Natural killer cell treated with Interleukin-12 subunit alpha and Interleukin-12 subunit beta and Interleukin-15 and Interleukin-18, amount 100 ng/mL, for 72 hours (primary cell): ENCODE measurements around the gene PAX3. TPM values are rescaled to one million over a fixed set of nuclear protein-coding genes. Genes with fewer than 3 reads are reported as not detected.

Source experiments
- ATAC-seq, 2 donors: fragments of 150-1000 bp; cut with Tn5 transposase in 1 of 2; sonication (Bioruptor Pico), chemical (Tn5 transposase) in 1 of 2; 2 replicates each; pipeline ENCODE4 v1.10.0; 2021
- DNase-seq: peaks from one replicate; pipeline ENCODE4 v3.0.0; 2022; ENCODE audit warnings: low spot score
- H3K27ac Mint-ChIP-seq, 2 donors: 1 replicate in 1 of 2; 2 replicates in 1 of 2; pipeline ENCODE4 v1.8.0; 2022; ENCODE audit warnings: mixed read lengths in 2 of 2, mild to moderate bottlenecking in 1 of 2, moderate library complexity in 1 of 2
- H3K27me3 Mint-ChIP-seq, 2 donors: 1 replicate in 1 of 2; 2 replicates in 1 of 2; pipeline ENCODE4 v1.8.0; 2022; ENCODE audit warnings: mixed read lengths in 2 of 2
- H3K36me3 Mint-ChIP-seq: one replicate; pipeline ENCODE4 v1.8.0; 2022; ENCODE audit warnings: mixed read lengths
- H3K4me1 Mint-ChIP-seq, 2 donors: 1 replicate in 1 of 2; 2 replicates in 1 of 2; pipeline ENCODE4 v1.8.0; 2022; ENCODE audit warnings: low read depth in 2 of 2, mixed read lengths in 2 of 2, mild to moderate bottlenecking in 1 of 2
- H3K4me3 Mint-ChIP-seq: one replicate; pipeline ENCODE4 v1.8.0; 2022; ENCODE audit warnings: mixed read lengths
- H3K9me3 Mint-ChIP-seq: 2 replicates; pipeline ENCODE4 v1.8.0; 2022; ENCODE audit warnings: mixed read lengths
- total RNA-seq, 2 donors: library from RNA; stranded (reverse); gene quantifications; one replicate each; pipeline ENCODE4 v1.2.3, GENCODE V29; 2022

The PAX3 gene
- total RNA-seq, 2 donors from 2014 or later: not detected

DNA sequence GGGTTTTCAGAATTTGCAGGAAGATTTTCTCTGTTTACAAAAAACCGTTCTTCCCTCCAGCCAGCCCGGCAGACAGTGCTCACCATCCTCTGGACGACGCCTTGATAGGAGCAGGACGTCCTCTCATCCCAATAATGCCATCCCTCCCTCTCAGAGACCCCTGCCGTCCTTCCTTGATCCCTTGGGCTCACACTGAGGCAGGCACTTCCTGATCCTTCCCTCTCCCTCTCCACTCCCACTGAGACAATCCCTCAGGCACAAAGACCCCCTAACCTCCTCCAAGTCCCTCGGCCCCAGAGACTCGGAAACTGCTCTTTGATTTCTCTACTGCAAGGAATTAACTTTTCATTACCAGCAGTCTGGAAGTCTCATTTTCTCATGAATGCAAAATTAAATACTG is 42.5 kb downstream of the PAX3 start:
- peaks cover 0 to 9% of the 10 kb centered on the region in 2 donors for H3K27me3 Mint-ChIP-seq
- no peaks in the 10 kb centered on the region for H3K9me3 Mint-ChIP-seq
- H3K4me1 Mint-ChIP-seq: no peaks in the 10 kb centered on the region
- H3K27ac Mint-ChIP-seq: no peak overlapping the region
- no peak overlapping the region for H3K4me3 Mint-ChIP-seq
- no peaks in the 10 kb centered on the region for H3K36me3 Mint-ChIP-seq
- ATAC-seq (no peak), DNase-seq (no peak)

DNA sequence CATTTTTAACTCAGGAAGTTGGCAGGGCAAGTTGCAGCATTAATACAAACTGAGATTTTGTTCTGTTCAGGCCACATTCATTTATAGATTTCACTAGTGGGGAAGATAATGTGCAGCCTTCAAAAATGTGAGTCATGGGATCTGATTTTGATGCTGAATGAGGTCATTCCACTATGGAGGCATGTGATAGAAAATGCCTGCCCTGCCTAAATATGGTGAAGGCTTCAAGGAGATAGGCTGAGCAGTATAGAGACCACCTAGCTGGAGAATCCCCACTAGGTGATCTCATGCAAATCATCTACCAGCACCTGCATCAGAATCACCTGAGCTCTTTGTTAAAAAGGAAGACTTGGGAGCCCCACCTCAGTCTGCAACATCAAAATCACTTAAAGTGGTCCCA is 43.7 kb downstream of the PAX3 start:
- no peaks in the 10 kb centered on the region for H3K36me3 Mint-ChIP-seq
- peaks cover 0 to 9% of the 10 kb centered on the region in 2 donors for H3K27me3 Mint-ChIP-seq
- ATAC-seq (no peak), DNase-seq (no peak)
- H3K4me1 Mint-ChIP-seq: no peaks in the 10 kb centered on the region
- H3K4me3 Mint-ChIP-seq: no peak overlapping the region
- no peaks in the 10 kb centered on the region for H3K9me3 Mint-ChIP-seq
- H3K27ac Mint-ChIP-seq: no peak overlapping the region

DNA sequence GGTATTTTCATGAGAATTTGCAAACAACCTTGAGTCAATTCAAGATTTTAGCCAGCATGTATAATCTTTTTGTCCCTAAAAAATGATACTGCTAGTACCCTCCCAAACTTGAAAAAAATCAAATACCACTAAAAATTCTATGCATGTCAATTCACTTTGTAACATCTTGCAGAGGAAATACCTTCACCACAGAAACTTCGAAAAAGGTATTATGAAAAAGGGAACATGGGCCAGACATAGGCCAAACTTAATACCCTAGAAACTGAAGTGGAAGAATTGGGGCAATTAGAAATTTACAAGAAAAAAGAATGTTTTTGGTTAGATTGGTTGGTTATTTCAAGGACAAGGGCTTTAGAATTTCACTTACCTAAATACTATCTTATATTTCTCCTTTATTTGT is 48.5 kb downstream of the PAX3 start:
- H3K27ac Mint-ChIP-seq: no peak overlapping the region
- no peaks in the 10 kb centered on the region for H3K36me3 Mint-ChIP-seq
- ATAC-seq (no peak), DNase-seq (no peak)
- peaks cover 2% of the 10 kb centered on the region for H3K9me3 Mint-ChIP-seq
- H3K4me1 Mint-ChIP-seq: no peaks in the 10 kb centered on the region
- peaks cover 2% of the 10 kb centered on the region in 2 donors for H3K27me3 Mint-ChIP-seq
- H3K4me3 Mint-ChIP-seq: no peak overlapping the region

DNA sequence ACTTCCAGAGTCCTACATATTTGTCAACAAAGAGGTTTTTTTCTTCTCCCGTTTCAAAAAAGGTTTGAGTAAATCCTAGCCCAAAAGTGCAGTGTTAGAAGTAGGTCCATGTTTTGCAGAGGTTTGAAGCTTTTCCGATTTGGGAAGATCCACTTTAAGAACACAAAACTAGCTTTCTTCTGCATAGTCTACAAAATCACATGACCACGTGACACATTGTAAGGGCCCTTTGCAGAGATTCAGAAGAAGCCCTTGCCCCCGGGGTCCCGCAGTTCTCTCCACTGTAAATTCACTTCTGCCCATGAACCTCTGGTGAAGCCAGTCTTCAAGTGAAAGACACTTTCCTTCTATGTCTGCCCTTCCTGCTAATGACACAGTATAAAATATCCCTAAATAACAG is 49.4 kb downstream of the PAX3 start:
- no peaks in the 10 kb centered on the region for H3K4me1 Mint-ChIP-seq
- peaks cover 3% of the 10 kb centered on the region for H3K9me3 Mint-ChIP-seq
- peaks cover 2 to 9% of the 10 kb centered on the region in 2 donors for H3K27me3 Mint-ChIP-seq
- no peaks in the 10 kb centered on the region for H3K36me3 Mint-ChIP-seq
- no peak overlapping the region for H3K27ac Mint-ChIP-seq
- DNase-seq (no peak), ATAC-seq (no peak)
- no peak overlapping the region for H3K4me3 Mint-ChIP-seq

DNA sequence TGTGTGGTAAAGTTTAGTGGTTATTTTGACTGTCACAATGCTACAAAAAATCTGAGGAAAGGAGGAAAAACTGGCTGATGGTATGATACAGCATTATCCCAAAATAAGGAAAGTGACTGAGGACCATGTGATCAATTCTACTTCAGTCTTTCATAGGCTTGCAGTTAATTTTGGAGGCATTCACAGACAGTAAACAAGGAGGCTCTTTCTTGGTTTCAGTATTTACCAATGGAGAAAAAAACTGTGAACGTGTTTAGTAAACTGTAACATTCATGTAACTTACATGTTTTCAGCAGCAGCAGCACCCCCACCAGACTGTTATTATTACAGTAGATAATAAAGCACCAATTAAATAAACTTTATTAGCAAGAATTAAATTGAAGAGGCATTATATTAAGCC is 50.0 kb downstream of the PAX3 start:
- ATAC-seq: no peak
- H3K27me3 Mint-ChIP-seq: peaks cover 2 to 12% of the 10 kb centered on the region in 2 donors
- H3K4me3 Mint-ChIP-seq: no peak overlapping the region
- no peaks in the 10 kb centered on the region for H3K36me3 Mint-ChIP-seq
- no peaks in the 10 kb centered on the region for H3K4me1 Mint-ChIP-seq
- H3K27ac Mint-ChIP-seq: no peak overlapping the region
- no peak for DNase-seq
- peaks cover 3% of the 10 kb centered on the region for H3K9me3 Mint-ChIP-seq

DNA sequence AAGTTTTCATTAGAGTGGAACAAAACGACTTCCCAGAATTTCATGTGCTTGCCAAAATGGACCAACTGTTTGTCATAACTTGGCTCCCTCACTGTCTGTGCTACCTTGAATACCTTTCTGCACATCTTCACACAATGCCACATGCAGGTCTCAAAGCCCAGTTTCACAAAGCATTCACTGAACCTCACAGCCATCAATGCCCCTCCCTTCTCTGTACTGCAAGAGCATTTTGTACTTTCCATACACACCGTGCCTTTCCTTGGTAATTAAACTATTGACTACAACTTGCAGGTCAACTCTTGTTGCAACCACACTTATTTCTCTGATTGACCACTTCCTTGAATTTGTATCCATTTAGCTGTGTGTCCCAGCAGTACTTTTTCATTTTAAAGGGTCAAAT is 50.5 kb downstream of the PAX3 start:
- Mint-ChIP-seq H3K4me3 (no peak overlapping the region), H3K9me3 (peaks cover 3% of the 10 kb centered on the region), H3K36me3 (no peaks in the 10 kb centered on the region), H3K4me1 (no peaks in the 10 kb centered on the region), H3K27ac (no peak overlapping the region), H3K27me3 (peaks cover 2 to 12% of the 10 kb centered on the region in 2 donors)
- no peak for DNase-seq
- ATAC-seq: no peak

DNA sequence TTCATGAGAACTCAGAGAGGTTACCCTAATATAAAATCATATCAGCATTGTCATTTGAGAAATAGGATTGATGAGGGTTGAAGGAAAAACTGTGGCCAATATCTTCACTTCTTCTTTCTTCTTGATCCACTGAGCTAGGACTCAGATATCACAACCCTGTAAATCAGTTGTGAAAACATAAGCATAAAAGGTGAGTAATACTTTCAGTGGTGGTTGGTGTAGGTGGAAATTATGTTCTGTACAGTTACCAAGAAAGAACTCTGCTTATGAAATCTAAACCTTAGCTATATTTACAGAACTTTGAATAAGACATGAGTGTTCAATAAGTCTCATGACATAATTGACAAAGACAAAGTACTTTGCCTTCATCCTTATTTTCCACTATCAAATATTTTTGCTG is 56.3 kb downstream of the PAX3 start:
- no peak for DNase-seq
- Mint-ChIP-seq H3K27me3 (peaks cover 9 to 35% of the 10 kb centered on the region in 2 donors), H3K9me3 (peaks cover 7% of the 10 kb centered on the region), H3K36me3 (no peaks in the 10 kb centered on the region), H3K27ac (no peak overlapping the region), H3K4me3 (no peak overlapping the region), H3K4me1 (no peaks in the 10 kb centered on the region)
- ATAC-seq: no peak

DNA sequence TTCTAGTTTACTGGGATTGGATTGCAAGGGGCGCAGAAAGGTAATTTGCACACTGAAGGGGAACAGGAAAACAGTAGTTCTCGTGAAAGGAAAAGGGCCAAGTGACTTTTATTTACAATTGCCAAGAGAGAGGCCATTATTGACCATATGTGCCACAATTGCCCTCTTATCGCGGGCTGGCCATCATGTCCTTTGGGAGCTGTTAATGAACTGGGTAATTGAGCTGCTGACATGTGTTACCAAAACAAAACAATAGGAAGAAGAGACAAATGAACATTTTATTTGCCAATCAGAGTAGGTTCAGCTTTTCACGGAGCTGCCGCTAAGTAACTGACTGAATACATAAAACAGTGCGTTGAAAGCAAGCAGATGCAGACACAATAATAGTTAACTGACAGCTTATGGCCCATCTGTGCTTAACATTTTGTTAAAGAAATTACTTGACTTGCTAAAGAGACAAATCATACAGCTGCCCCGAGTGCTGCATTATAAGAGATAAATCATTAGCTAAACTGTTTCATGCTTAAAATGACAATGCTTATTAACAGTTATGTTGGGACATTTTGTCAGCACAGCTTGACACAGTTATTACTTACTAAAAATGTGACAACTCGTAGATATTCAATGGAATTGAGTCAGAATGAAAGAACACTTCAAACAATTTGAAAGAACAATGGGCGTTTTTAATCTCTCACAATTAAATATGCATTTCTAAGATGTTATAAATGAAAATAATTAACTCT is 57.5 kb downstream of the PAX3 start:
- H3K9me3 Mint-ChIP-seq: peaks cover 7% of the 10 kb centered on the region
- no peak overlapping the region for H3K27ac Mint-ChIP-seq
- no peaks in the 10 kb centered on the region for H3K36me3 Mint-ChIP-seq
- H3K27me3 Mint-ChIP-seq: peaks cover 9 to 35% of the 10 kb centered on the region in 2 donors
- no peaks in the 10 kb centered on the region for H3K4me1 Mint-ChIP-seq
- no peak overlapping the region for H3K4me3 Mint-ChIP-seq
- ATAC-seq (no peak), DNase-seq (no peak)

DNA sequence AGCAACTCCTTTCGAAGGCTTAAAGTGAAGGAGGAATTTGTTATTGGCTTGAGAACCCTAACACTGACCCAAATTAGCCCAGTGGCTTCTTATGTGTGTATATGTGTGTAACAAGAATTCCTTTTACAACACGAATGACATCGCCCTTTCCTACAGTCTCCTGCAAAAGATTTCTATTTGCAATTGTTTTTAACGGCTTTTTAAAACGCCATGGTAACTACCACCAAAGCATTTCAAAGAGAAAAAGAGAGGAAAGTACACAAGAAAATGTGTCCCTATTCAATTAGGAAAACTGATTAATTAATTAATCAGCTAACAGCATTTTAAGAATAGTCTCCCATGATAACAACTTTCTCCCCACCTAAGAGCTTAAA is 58.1 kb downstream of the PAX3 start:
- H3K27ac Mint-ChIP-seq: no peak overlapping the region
- peaks cover 9 to 35% of the 10 kb centered on the region in 2 donors for H3K27me3 Mint-ChIP-seq
- no peaks in the 10 kb centered on the region for H3K4me1 Mint-ChIP-seq
- no peak overlapping the region for H3K4me3 Mint-ChIP-seq
- peaks cover 7% of the 10 kb centered on the region for H3K9me3 Mint-ChIP-seq
- H3K36me3 Mint-ChIP-seq: no peaks in the 10 kb centered on the region
- ATAC-seq (no peak), DNase-seq (no peak)

DNA sequence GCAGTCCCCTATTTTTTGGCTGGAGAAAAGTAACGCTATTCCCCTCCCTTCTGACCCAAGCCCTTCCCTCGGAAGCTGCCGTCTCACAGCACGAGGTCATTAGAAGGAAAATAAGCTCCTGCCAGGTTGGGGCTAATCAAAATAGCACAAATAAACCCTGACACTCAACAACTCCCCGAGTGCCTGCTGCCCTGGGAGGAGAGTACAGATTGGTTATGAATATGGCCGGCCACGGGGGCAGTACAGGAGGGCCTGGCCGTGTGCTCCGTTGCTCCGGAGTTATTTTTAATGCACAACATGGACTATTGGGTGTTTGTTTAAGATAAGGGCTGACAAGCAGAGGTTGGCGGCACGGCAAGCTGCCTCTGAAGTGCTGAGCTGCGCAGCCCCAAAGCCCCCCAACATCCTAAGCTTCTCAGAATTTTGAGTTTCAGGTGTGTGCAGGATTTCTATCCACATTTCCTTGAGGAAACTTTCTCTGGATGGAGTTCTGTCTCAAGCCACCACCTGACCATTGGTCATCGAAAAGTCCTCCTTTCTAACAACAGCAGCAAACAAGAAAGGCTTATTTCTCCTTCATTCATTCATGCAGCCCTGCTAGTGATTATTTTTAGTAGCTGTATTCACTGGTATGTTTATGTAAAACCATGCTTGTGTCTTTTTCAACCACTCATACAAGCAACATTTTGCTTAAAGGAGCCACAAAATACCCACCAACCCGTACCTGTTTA is 58.7 kb downstream of the PAX3 start:
- DNase-seq (no peak), ATAC-seq (no peak)
- H3K36me3 Mint-ChIP-seq: no peaks in the 10 kb centered on the region
- no peak overlapping the region for H3K4me3 Mint-ChIP-seq
- H3K27ac Mint-ChIP-seq: no peak overlapping the region
- H3K27me3 Mint-ChIP-seq: peaks cover 7 to 31% of the 10 kb centered on the region in 2 donors
- H3K4me1 Mint-ChIP-seq: no peaks in the 10 kb centered on the region
- peaks cover 4% of the 10 kb centered on the region for H3K9me3 Mint-ChIP-seq

DNA sequence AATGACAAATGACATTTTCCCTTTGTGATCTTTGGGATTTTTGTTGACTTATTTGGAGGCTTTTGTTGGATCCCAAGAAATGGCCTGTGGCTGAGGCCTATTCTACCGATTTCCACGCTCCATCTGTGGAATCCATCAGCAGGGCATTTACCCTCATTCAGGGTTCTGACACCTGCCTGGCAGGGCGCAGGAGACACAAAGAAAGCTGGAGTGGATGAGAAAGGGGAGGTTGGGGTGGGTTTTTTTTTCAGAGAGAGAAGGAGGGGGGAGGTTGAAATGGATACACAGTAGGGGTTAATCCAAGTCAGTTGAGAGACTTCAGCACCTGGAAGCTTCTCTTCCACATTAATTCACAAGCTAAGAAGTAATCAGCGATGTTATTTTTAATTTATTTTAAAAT is 59.7 kb downstream of the PAX3 start:
- H3K27me3 Mint-ChIP-seq: peaks cover 7 to 23% of the 10 kb centered on the region in 2 donors
- H3K4me3 Mint-ChIP-seq: no peak overlapping the region
- ATAC-seq (no peak), DNase-seq (no peak)
- no peak overlapping the region for H3K27ac Mint-ChIP-seq
- no peaks in the 10 kb centered on the region for H3K4me1 Mint-ChIP-seq
- H3K36me3 Mint-ChIP-seq: no peaks in the 10 kb centered on the region
- peaks cover 4% of the 10 kb centered on the region for H3K9me3 Mint-ChIP-seq

DNA sequence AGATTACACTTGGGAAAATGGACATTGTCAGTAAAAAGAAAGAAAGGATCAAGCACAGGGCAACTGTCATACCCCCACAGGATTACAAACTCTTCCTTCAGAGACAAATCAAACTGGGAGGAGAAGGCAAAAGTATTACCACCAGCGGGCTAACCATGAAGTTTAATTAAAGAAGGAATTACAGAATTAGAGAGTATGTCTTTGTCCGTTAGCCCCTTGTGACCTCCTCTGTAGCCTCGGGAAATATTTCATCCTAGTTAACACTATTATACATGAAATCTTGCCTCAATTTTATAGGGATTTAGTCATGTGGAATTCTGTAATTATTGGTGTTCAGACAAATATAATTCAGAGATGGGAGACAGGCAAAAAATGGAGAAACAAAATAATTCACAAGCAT is 60.7 kb downstream of the PAX3 start:
- Mint-ChIP-seq H3K36me3 (no peaks in the 10 kb centered on the region), H3K27ac (no peak overlapping the region), H3K4me1 (no peaks in the 10 kb centered on the region), H3K27me3 (peaks cover 7 to 23% of the 10 kb centered on the region in 2 donors), H3K9me3 (peaks cover 4% of the 10 kb centered on the region), H3K4me3 (no peak overlapping the region)
- ATAC-seq: no peak
- no peak for DNase-seq

DNA sequence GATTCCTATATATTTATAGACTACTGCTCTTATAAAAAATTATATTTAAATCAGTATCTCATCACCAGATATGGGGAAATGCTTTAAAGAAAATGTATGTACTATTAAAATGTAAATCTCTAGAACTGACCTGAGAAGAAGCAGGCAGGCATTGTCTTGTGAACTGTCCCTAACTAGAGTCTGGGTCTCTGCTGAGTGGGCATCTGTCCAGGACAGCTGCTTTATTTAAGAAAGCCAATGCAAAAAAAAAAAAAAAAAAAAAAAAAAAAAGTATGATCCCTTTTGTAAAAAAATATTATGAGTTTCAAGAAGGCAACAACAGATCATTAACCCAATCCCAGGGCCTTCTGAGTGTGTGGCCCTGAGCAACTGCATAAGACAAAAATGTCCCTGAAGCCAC is 66.0 kb downstream of the PAX3 start:
- no peaks in the 10 kb centered on the region for H3K4me1 Mint-ChIP-seq
- H3K9me3 Mint-ChIP-seq: no peaks in the 10 kb centered on the region
- no peaks in the 10 kb centered on the region for H3K36me3 Mint-ChIP-seq
- DNase-seq (no peak), ATAC-seq (no peak)
- H3K4me3 Mint-ChIP-seq: no peak overlapping the region
- no peak overlapping the region for H3K27ac Mint-ChIP-seq
- no peaks in the 10 kb centered on the region for H3K27me3 Mint-ChIP-seq

DNA sequence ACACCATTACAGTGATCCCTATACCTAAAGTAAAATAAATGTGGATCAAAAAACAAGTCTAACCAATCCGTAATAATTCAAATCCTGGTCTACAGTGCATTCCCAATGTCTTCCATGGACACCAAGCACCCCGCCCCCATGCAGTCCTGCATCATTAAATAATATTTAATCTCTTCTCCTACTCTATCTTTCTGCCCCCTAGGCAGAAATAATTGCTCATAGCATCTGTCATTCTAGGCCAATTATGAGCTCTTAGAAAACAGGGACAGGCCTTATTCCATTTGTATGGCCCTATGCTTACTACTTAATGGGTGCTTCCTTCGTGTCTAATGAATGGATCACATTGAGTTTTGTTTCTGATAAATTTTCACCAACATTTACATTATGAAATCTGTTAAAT is 66.4 kb downstream of the PAX3 start:
- H3K27me3 Mint-ChIP-seq: no peaks in the 10 kb centered on the region
- no peaks in the 10 kb centered on the region for H3K36me3 Mint-ChIP-seq
- no peak overlapping the region for H3K4me3 Mint-ChIP-seq
- H3K4me1 Mint-ChIP-seq: no peaks in the 10 kb centered on the region
- H3K9me3 Mint-ChIP-seq: no peaks in the 10 kb centered on the region
- no peak for ATAC-seq
- DNase-seq: no peak
- no peak overlapping the region for H3K27ac Mint-ChIP-seq
